ENCODE results near the gene ACAA1.
A peak's percentile ranks its signal among the peaks of the same experiment; 100 is the strongest.
"Not testable (repeated sequence)": the region's sequence is repeated elsewhere in the genome, so short reads cannot be mapped to it uniquely, and the experiment has no call there.

The ACAA1 gene, protein sequence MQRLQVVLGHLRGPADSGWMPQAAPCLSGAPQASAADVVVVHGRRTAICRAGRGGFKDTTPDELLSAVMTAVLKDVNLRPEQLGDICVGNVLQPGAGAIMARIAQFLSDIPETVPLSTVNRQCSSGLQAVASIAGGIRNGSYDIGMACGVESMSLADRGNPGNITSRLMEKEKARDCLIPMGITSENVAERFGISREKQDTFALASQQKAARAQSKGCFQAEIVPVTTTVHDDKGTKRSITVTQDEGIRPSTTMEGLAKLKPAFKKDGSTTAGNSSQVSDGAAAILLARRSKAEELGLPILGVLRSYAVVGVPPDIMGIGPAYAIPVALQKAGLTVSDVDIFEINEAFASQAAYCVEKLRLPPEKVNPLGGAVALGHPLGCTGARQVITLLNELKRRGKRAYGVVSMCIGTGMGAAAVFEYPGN

DNA sequence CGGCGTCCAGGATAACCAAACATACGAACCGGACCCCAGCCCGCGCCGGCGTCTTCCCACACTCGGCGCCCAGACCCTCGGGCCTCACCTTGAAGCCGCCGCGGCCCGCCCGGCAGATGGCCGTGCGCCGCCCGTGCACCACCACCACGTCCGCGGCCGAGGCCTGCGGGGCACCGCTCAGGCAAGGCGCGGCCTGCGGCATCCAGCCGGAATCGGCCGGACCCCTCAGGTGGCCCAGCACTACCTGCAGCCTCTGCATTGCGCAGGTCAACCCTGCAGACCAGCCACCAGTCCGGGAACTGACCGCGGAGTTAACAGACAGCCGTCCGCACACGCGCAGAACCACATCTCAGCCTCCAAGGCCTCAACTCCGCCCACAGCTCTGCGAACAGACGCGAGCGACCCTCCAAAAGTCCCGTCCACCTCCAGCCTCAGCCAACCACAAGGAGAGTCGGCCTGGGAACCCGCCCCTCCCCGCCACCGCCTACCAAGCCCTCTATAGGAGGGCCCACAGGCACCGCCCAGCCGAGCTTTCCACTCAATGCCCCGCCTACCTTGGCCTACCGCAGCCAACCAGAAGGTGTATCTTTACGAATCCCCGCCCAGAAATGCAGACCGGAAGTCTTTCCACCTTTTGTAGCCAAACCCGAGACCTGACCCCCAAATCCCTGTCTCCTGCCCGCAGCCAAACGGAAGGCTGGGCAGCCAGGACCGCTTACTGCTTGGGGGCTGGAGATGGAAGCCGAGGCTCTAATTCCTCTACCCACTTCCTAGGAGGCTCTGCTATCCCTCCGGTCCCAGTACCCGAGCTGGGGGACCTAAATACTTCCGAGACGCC, at the start of gene ACAA1:
ACAA1 (minus strand) TSS at position 351 of the 838 bp plus-strand sequence; CDS start at position 259, 92 bp downstream.
- peak; percentile 99 for DNase-seq

DNA sequence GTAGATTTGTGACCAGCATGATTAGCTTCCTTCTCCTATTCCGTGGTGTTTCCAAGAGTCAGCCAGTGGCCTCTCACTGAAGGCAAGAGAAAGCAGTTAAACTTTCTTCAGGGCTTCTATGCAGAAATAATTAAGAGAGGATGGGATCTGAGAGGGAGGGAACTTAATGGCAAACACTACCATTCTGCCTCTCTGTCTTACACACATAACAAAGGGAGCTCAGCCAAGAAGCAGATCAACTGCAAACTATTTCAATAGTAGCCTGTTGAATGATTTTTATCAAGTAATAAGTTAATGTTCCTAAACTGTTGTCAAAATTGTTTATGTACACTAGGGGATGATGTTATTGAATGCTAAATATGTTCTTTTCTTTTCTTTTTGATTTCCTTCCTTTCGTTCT, 40.3 kb upstream of the ACAA1 start:
- no peak for DNase-seq

DNA sequence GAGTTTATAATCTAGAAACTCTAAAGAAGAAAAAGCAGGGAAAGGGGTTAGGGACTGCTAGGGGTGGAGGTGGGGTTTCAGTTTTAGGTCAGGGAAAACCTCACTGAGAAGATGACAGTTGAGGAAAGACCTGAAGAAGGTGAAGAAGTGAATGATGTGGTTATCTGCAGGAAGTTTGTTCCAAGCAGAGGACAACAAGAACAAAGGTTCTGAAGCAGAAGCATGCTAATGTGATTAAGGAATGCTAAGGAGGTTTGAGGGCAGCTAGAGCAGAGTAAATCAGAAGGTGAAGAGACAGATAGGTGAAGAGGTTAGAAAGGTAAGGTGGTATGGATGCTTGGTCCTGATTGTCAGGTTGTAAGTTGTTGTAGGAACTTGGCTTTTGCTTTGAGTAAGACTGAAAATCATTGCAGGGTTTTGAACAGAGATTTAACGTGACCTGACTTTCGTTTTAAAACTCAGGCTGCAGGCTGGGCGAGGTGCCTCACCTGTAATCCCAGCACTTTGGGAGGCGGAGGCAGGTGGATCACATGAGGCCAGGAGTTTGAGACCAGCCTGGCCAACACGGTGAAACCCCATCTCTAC, 37.0 kb upstream of the ACAA1 start:
- DNase-seq: no peak

DNA sequence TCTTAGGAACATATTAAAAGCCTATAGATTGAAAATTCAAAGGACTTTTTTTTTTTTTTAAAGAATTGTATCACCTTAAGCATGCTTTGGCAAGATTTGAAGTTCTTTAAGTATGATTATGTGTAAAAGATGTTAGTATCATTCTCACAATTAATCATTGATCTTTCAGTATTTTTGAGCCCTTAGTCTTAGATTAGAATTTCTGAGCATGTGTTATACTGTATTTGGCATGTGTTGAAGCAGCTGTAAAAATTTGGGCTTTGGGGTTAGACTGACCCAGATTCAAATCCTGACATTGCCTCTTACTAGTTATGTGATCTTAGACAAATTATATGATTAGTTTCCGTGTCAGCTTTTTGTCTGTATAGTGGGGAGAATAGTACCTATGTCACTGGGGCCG, 34.7 kb upstream of the ACAA1 start:
- no peak for DNase-seq

DNA sequence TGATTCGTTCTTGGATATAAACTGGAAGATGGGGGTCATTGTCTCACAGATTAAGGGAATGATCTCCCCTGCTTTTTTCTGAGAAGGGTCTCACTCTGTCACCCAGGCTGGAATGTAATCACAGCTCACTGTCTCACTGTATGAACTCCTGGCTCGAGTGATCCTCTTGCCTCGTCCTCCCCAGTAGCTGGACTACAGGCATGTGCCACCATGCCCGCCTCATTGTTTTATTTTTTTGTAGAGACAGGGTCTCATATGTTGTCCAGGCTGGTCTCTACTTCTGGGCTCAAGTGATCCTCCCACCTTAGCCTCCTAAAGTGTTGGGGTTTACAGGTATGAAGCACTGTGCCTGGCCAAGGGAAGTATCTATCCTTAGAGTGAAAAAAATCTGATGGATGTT, 33.8 kb upstream of the ACAA1 start:
- no peak for DNase-seq

DNA sequence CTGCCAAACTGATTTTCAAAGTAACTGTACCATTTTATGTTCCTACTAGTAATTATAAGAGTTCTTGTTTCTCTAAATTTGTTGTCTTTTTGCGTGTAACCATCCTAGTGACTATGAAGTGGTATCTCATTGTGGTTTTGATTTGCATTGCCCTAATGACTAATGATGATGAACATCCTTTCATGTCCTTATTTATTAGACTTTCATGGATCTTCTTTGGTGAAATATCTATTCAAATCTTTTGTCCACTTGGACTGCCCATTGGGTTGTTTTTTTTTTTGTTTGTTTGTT, 32.0 kb upstream of the ACAA1 start:
- no peak for DNase-seq

DNA sequence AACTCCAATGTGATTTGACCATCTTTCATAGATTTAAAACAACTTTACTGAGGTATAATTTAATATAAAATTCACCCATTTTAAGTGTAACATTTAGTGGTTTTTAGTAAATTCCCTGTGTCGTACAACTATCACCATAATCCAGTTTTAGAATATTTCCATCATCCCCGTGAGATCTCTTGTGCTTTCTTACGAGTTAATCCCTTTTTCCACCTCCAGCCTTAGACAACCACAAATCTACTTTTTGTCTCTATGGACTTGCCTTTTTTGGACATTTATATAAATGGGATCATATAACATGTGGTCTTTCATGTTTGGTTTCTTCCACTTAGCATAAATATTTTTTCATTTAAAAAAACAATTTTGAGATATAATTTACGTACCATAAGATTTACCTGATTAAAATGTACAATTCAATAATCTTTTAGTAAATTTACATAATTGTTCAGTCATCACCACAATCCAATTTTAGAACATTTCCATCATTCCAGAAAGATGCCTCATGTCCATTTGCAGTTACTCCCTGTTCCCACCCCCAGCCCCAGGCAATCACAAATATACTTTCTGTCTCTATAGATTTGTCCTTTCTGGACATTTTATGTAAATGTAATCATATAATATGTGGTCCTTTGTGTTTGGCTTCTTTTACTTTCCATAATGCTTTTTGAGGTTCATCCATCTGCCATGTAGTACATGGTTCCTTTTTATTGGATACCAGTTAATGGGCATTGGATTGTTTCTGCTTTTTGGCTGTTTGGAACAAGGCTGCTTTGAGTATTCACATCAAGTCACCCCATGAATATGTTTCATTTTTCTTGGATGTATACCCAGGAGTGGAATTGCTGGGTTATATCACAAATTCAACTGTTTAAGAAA, 31.5 kb upstream of the ACAA1 start:
- DNase-seq: no peak

DNA sequence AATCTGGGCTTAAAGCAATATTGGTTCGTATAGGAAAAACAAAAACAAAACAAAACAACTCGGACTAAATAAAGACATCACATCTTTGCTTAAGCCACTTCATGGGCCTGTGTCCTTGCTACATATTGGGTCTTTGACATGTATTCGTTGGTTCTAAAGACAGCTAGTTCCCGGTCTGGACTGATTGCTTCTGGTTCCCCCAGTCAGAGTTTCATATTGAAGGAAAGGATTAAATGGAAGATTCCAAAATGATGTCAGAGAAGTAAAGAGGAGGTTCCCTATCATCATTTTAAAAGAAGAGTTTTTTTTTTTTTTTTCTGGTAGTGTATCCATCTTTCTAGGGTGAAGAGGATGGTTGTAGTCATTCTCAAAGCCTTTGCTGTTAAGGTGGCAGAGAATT, 30.7 kb upstream of the ACAA1 start:
- DNase-seq: no peak

DNA sequence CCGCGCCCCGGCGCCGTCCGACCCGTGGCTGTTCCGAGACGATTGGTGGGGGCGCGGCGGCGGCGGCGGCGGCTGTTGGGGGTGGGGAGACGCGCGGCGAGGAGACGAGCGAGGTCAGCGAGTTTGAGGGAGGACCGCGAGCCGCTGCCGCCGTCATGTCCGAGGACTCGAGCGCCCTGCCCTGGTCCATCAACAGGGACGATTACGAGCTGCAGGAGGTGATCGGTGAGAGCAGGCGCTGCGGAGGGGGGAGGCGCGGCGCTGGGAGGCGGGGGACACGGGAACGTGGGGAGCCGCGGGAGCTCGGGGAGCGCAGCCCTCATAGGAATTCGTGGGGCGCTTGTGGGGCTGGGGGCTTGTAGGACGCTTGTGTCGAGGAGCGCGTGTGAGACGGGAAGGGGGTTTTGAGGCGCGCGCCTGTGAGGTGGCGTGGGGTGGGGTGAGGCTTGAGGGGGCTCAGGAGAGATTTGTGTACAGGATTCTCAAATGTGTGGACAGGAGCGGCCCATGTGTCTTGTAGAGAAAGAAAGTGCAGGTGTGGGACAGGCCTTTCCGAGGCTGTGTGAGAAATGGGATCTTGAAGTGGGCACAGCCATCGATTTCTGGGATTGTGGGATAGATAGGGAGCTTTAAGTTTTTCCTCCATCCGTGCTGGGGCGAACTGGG, 28.9 kb upstream of the ACAA1 start:
- DNase-seq: no peak

DNA sequence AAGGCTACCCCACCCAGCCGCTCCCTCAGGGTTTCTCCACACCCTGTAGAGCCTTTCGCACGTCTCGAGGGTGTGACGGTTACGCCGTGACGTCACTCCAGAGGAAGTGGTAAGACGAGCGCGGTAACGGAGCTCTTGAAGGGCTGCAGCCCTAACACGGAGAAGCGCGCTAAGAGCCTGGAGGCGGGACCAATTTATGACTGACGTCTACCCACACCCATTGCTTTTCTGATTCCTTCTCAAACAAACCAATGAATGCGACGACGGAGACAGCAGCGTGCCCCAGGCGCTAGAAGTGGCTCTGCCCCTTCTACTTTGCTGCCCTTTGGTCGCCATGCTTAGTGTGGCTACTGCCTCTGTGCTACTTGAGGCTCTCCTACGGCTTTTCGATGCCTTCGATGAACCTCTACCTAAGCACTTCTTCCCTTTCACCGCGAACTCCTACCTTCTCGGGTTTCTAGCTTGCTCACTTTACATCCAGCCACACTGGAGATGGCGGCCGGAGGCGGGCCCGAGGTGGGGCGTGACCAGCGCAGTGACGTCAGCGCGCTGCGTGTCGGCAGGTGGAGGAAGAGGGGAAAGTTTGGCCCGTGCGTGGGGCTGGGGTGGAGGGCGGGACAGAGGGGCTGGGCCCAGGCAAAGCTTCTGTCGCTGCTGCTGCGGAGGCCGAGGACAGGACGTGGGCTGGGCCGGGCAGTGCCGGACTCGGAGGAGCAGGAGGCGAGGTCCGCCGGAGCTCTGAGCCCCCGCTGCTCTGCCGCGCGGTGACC, 28.2 kb upstream of the ACAA1 start, which contains the start of gene OXSR1:
OXSR1 (plus strand) TSS at position 586 of the 770 bp plus-strand sequence. CDS start 340 bp downstream, outside the sequence.
- DNase-seq: peak; percentile 95

DNA sequence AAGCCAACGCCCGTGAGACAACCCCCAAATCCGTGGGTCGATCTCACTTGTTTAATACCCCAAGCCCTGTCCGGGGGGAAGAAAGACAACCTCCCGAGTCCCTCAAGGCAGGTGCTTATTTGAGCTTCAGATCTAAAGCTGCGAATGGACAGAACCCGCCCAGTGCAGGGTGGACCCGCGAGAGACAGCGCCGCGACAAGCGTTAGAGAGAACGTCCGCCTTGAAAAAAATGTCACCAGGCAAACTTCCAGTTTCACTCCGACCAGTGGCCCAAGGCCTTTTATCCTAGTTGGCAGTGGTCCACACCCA, 27.7 kb upstream of the ACAA1 start:
- DNase-seq: no peak

DNA sequence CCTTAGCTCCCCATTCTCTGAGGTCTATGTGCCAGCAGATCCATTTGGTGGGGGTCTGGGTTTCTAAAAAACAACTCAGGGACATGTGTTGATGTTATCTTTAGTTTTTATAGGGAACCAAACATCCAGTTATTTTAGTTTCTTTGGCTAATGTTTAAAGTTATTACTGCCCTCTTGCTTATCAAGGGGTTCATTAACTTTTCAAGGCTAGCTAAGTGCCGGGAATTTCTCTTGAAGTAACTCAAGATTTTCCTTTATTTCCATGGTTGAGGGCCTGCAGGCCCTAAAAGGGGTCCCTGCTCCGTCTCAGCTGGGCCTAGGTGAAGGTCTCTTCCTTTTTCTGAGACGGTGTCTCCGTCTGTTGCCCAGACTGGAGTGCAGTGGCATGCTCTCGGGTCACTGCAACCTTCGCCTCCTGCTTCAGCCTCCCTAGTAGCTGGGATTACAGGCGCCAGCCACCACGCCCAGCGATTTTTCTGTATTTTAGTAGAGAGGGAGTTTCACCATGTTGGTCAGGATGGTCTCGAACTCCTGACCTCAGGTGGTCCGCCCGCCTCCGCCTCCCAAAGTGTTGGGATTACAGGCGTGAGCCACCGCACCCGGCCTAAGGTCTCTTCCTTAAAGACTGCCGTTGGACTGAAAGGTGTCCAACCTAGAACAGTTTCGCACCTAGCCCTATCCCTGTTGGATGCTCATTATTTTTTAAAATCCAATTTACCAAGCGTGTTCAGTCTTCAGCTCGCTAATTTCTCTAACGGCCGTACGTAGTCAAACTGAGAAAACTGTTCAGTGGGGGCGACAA, 27.1 kb upstream of the ACAA1 start:
- DNase-seq: no peak

DNA sequence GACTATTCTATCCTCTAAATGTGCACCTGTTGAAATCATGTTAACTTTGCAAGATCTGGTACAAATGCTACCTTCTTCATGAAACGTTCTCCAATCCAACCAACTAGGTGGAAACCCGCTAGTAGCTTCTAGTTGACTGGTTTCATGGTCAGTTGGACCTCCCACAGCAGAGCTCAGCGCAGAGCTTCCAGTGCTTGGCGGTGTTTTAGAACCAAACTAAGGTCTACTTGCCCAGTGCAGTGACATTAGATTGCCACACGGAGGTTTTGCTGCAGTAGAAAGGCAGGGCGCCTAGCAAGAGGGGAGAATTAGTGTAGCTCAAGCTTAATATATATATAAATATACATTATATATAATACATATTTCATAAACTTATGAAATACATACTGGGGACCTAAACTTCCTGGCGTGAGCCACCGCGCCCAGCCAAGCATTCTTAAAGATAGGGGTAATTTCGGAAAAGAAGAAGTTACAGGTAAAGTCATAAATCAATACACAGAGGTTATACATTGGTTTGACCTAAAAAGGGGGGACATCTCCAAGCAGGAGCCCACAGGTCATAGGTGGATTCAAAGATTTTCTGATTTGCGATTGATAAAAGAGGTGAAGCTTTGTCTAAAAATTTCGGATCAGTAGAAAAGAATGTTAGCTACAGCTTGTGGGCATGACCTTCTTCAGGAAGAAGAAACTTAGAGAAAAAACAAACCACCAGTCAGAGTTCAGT, 26.4 kb upstream of the ACAA1 start:
- no peak for DNase-seq

DNA sequence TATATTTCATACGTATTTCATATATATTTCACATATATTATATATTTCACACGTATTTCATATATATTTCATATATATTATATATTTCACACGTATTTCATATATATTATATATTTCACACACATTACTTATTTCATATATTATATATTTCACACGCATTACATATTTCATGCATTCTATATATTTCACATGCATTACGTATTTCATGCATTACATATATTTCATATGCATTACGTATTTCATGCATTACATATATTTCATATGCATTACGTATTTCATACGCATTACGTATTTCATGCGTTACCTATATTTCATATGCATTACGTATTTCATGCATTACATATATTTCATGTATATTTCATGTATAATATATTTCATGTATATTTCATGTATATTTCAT, 23.8 kb upstream of the ACAA1 start:
- DNase-seq: not testable (repeated sequence)

DNA sequence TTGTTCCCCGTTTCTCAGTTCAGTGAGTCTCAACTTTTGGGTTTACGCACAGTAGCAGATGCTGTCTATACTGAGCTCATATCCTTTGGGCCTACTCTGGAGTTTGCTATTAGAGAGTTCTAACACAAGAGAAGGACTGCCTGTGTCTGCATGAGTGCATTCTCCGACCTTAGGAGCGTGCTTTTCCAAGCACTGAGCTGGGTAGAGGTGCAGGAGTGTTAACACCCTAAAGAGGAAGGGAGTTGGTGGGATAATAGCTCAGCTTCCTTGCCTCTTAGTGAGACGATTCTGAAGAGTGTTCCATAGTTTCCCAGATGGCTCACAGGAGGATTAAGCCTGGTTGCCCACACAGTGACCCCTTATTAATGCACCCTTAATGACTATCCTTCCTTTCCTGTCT, 21.5 kb upstream of the ACAA1 start:
- DNase-seq: no peak

DNA sequence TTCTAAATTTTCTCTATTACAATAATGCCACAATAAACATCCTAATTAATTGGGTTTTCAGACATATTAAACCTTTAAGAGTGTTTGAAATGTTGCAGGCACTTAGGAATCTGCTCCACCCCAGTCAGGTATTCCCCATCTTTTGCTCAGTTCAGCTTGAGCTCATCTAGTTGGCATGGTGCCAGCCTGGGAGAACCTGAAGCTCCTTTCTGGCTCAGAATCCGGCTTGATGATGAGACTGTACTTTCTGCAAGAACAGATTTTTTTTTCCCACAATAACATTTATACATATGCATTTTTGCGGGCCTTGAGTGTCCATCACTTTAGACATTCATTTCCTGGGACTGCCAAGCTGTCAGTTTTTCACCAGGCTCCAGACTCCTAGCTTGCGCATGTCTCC, 20.7 kb upstream of the ACAA1 start:
- DNase-seq: no peak

DNA sequence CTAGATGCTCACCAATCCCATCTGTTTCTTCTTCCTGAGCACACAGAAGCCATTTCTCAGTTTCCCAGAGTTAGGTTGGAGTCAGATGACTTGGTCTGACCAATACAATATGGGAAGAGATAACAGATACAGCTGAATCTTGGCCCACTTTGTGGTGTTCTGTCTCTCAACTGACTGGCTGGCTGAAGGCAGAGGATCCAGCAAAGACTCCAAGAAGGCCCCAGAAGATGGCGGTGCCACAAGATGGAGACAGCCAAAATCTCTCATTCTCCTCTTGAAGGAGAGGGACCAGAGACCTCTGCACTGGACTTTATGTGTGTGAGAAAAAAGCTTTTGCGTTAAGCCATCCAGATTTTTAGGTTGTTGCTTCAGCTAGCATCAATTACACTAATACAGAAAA, 20.2 kb upstream of the ACAA1 start:
- no peak for DNase-seq

DNA sequence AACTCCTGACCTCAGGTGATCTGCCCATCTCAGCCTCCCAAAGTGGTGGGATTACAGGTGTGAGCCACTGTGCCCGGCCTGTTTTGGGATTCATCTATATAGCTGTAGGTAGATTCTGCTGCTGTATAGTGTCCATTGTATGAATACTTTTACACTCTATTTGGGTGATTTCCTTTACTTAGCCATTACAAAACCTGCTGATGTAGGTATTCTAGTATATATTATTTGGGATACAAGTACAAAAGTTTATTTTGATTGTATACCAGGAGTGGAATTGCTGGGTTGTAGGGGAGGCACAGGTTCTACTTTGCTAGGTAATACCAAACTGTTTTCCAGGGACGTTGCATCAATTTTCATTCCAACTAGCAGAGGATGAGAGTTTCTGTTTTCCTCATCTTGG, 18.9 kb upstream of the ACAA1 start:
- no peak for DNase-seq

DNA sequence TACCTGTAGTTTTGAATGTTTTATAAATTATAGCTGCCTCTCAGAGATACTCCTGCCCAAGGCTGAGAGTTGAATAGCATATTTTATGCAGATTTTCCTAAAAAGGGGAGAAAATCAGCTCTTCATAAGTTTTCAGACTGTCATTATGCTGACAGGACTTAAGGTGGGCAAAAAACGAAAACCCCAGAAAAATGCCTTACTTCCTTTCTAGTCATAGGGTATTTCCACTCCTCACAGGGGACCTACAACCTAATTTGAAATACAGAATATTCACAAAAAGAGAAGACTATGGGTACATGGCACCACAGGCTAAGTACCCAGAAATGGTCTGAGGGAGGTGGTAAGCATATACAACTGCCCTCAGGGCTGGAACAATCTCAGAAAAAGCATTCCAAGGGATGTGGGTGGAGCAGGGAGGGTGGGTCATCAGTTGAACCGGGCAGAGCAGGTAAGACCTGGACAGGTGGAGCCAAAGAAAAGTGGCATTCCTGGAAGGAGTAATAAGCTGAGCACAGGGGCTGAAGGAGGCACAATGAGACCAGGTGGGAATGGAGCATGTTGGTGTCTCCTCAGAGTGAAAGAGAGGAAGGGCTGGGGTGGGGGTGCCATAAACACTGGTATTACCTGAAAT, 17.8 kb upstream of the ACAA1 start:
- no peak for DNase-seq

Measured in activated naive CD4-positive, alpha-beta T cell treated with anti-CD3 and anti-CD28 coated beads, Interleukin-2, amount 50 U/mL, for 16 hours (primary cell).